Fibroblast of the aortic adventitia (primary cell): ENCODE results near the gene DNAJC15. TPM values are rescaled to one million over a fixed set of nuclear protein-coding genes. Genes with fewer than 3 reads are reported as not detected.
"Not testable (repeated sequence)": the region's sequence is repeated elsewhere in the genome, so short reads cannot be mapped to it uniquely, and the experiment has no call there.

ENCODE experiments used
- DNase-seq: peaks from one replicate; pipeline ENCODE4 v3.0.0-alpha.2; 2010; ENCODE audit warnings: low read depth
- H3K4me3 ChIP-seq: 2 replicates; pipeline ENCODE4 v1.5.1; 2011; ENCODE audit warnings: low read depth, mild to moderate bottlenecking, control low read depth, low read length, moderate library complexity
- total RNA-seq: library from RNA; depleted of rRNA; stranded (reverse); fragments of >200 nt; gene quantifications from 2 replicates; pipeline ENCODE4 v1.2.3, GENCODE V29; 2012; ENCODE audit warnings: low replicate concordance
- TF ChIP-seq, protein P1 (sequence below): IDR thresholded peaks from 2 replicates; pipeline ENCODE4 v1.5.1; 2011; ENCODE audit warnings: mild to moderate bottlenecking, low read length, control low read depth, inconsistent platforms; ENCODE audit not compliant: insufficient read depth

DNAJC15 gene
- total RNA-seq, 1 donor, result 18.7 TPM

DNA sequence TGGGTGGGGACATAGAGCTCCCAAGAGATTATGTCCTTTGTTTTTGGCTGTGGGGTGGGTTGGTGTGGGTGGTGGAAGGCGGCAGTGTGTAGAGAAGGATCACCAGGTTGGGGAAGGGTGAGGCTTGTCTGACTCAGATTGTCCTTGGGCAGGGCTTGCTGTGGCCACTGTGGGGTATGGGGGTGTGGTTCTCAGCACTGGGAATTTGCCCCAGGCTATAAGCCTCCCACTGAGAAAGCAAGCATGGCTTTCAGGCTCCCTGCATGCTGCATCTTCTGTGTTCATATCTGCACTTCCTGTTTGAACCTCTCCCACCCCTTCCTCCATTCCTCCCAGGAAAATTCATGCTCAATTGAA is 34.9 kb downstream of the DNAJC15 start:
- DNase-seq, result peak; percentile 80
- TF ChIP-seq, protein P1, sequence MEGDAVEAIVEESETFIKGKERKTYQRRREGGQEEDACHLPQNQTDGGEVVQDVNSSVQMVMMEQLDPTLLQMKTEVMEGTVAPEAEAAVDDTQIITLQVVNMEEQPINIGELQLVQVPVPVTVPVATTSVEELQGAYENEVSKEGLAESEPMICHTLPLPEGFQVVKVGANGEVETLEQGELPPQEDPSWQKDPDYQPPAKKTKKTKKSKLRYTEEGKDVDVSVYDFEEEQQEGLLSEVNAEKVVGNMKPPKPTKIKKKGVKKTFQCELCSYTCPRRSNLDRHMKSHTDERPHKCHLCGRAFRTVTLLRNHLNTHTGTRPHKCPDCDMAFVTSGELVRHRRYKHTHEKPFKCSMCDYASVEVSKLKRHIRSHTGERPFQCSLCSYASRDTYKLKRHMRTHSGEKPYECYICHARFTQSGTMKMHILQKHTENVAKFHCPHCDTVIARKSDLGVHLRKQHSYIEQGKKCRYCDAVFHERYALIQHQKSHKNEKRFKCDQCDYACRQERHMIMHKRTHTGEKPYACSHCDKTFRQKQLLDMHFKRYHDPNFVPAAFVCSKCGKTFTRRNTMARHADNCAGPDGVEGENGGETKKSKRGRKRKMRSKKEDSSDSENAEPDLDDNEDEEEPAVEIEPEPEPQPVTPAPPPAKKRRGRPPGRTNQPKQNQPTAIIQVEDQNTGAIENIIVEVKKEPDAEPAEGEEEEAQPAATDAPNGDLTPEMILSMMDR, result no peak
- no peak overlapping the region for H3K4me3 ChIP-seq

DNA sequence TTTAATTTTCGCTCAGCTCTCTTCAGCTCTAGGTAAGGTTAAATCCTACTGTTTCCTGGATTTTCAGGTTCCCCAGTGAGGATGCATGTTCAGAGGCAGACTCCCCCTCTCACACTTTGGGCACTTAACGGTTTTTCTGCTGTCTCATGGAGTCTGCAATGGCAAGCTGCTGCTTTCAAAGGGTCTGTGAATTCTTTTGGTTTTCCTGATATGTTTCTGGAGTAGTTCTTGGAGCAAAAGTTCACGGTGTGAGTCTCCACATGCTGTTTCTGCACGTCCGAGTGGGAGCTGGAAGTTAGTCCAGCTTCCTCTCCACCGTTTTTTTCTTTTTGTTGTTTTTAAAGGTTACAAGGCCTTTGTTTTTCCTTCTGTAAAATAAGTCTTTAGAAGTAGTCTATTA is 35.4 kb downstream of the DNAJC15 start:
- no peak for DNase-seq
- no peak overlapping the region for H3K4me3 ChIP-seq
- TF ChIP-seq, protein P1, result no peak

- DNase-seq, result not testable (repeated sequence)
These were observed 36.4 kb downstream of the DNAJC15 start for GRCh38 chr13:43059779-43060178.

GRCh38 chr13:43060806-43061205 is 37.4 kb downstream of the DNAJC15 start:
- DNase-seq, H3K4me3 ChIP-seq: not testable (repeated sequence)

More at GRCh38 chr13:43059779-43060178, 36.4 kb downstream of the DNAJC15 start:
- H3K4me3 ChIP-seq, result not testable (repeated sequence)

GRCh38 chr13:43061496-43062280 is 38.3 kb downstream of the DNAJC15 start:
- DNase-seq, result no peak
- TF ChIP-seq, protein P1, result no peak
- H3K4me3 ChIP-seq, result no peak overlapping the region

DNA sequence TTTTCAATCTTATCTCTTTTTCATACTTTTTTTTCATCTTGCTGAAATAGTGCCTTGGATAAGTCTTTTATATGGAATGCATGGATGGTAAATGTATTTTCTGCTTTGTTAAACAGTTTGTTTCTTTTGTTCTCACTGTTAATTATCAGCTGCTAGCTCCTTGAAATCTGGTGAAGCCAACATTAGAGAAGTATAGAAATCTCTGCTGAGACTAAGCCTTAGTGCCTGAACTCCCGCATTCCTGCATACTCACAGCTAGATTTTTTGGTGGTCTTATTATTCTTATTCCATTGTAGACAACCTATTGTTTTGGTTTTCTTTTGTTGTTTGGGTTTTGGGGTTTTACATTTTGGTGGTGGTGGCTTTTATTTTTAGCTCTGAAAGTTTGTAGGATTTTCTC is 48.4 kb downstream of the DNAJC15 start:
- TF ChIP-seq, protein P1, result no peak
- no peak for DNase-seq
- no peak overlapping the region for H3K4me3 ChIP-seq

- TF ChIP-seq, protein P1, result no peak
- DNase-seq, result no peak
- no peak overlapping the region for H3K4me3 ChIP-seq
These were observed 49.0 kb downstream of the DNAJC15 start for GRCh38 chr13:43072394-43072793.
